Spleen (tissue), 11 donors: Measurements from ENCODE around the gene RYR1. TPM values are rescaled to one million over a fixed set of nuclear protein-coding genes. Genes with fewer than 3 reads are reported as not detected.

Experiments
- DNase-seq: peaks from one replicate; pipeline ENCODE4 v3.0.0-alpha.2; 2020
- H3K27ac ChIP-seq, 8 donors: fragments of 200-600 bp; sonication (generic) in 7 of 8; 1 replicate in 4 of 8; 2 replicates in 4 of 8; pipeline versions ENCODE4 v1.5.0 to v1.8.0; 2016 to 2021; ENCODE audit warnings: inconsistent platforms in 4 of 8, mild to moderate bottlenecking in 4 of 8, moderate library complexity in 1 of 8
- H3K27me3 ChIP-seq, 7 donors: fragments of 200-600 bp; sonication (generic) in 6 of 7; replicated peaks in 1 of 7; 1 replicate in 4 of 7; 2 replicates in 3 of 7; pipeline versions ENCODE4 v1.5.0 to v1.8.0; 2016 to 2021; ENCODE audit warnings: inconsistent platforms in 3 of 7, mild to moderate bottlenecking in 1 of 7
- H3K36me3 ChIP-seq, 6 donors: fragments of 200-600 bp; sonication (generic) in 5 of 6; 1 replicate in 4 of 6; 2 replicates in 2 of 6; pipeline versions ENCODE4 v1.5.0 to v1.8.0; 2016 to 2021; ENCODE audit warnings: inconsistent platforms in 2 of 6
- H3K4me1 ChIP-seq, 6 donors: fragments of 200-600 bp; sonication (generic) in 5 of 6; 1 replicate in 3 of 6; 2 replicates in 3 of 6; pipeline versions ENCODE4 v1.5.0 to v1.8.0; 2016 to 2021; ENCODE audit warnings: inconsistent platforms in 3 of 6
- H3K4me3 ChIP-seq, 8 donors: fragments of 200-600 bp; sonication (generic) in 7 of 8; 1 replicate in 4 of 8; 2 replicates in 4 of 8; pipeline versions ENCODE4 v1.5.0 to v1.8.0; 2016 to 2021; ENCODE audit warnings: inconsistent platforms in 4 of 8, mild to moderate bottlenecking in 4 of 8, moderate library complexity in 2 of 8
- H3K9me3 ChIP-seq, 8 donors: fragments of 200-600 bp; sonication (generic) in 7 of 8; 1 replicate in 4 of 8; 2 replicates in 4 of 8; pipeline versions ENCODE4 v1.5.0 to v1.8.0; 2016 to 2021; ENCODE audit warnings: inconsistent platforms in 4 of 8
- POLR2A ChIP-seq, 3 donors: fragments of 450-650 bp; IDR thresholded peaks; one replicate each; pipeline ENCODE4 v1.5.1; 2017; ENCODE audit warnings: antibody characterized with exemption in 3 of 3, mild to moderate bottlenecking in 1 of 3
- POLR2AphosphoS5 ChIP-seq, 3 donors: sonication (generic); formaldehyde crosslinking; IDR thresholded peaks; one replicate each; pipeline ENCODE4 v1.5.1; 2017; ENCODE audit warnings: antibody characterized with exemption in 3 of 3
- WGBS, 5 donors: extraction: QIAGEN DNeasy Blood & Tissue Kit in 3 of 5; methylation state at CpG; one replicate each; pipeline versions ENCODE4 v1.1.5 to v1.1.7; 2013 to 2018; 5-methylcytosine and 5-hydroxymethylcytosine counted together
- intact Hi-C: fragments of 100-400 bp; cut with DNase I; formaldehyde crosslinking; loops from one replicate; pipeline ENCODE4 v1.15.0; 2023; ENCODE audit warnings: low total_unique reads
- polyA plus RNA-seq, 3 donors: library from polyadenylated mRNA; stranded (reverse); fragments of 200-250 nt; gene quantifications; one replicate each; pipeline ENCODE4 v1.2.1, GENCODE V29; 2013
- total RNA-seq, 7 donors: library from RNA; depleted of rRNA in 3 of 7; stranded (reverse); fragments of >200 nt in 3 of 7; fragmentation: NEBNext Ultra II Directional in 4 of 7; extraction: Animal tissue kit (Norgen Biotek cat#: 25700) in 4 of 7; gene quantifications; one replicate each; pipeline versions ENCODE4 v1.1.0 to v1.2.1, GENCODE V29; 2016 to 2021
- TF ChIP-seq, protein P1 (sequence below), 11 experiments: fragments of 200-600 bp in 7 of 11; fragments of 450-650 bp in 4 of 11; sonication (generic) in 4 of 11; IDR thresholded peaks in 8 of 11; conservative IDR thresholded peaks in 3 of 11; 1 replicate in 7 of 11; 2 replicates in 4 of 11; pipeline versions ENCODE4 v1.4.0 to v1.8.0; 2016 to 2021; ENCODE audit warnings: antibody characterized with exemption in 11 of 11, inconsistent platforms in 4 of 11, mild to moderate bottlenecking in 1 of 11
- donor health status: healthy with polysubstance abuse.
- donor health status: DM: no; HTN: no; CAD: no; lungs with moderate emphysema.
- donor health status: DM: no; HTN: no; CAD: no.
- donor health status: Bipolar disorder and iron deficiency.
- donor health status: healthy.
- donor health status: DM: no; HTN: no; CAD: no.
- donor health status: DM: yes; HTN: yes; CAD: no.

Gene RYR1
- total and polyA plus RNA-seq, 10 donors: 0.32 to 3.2 (median 1.3) TPM

- DNase-seq: peak; percentile 74
- TF ChIP-seq, protein P1, sequence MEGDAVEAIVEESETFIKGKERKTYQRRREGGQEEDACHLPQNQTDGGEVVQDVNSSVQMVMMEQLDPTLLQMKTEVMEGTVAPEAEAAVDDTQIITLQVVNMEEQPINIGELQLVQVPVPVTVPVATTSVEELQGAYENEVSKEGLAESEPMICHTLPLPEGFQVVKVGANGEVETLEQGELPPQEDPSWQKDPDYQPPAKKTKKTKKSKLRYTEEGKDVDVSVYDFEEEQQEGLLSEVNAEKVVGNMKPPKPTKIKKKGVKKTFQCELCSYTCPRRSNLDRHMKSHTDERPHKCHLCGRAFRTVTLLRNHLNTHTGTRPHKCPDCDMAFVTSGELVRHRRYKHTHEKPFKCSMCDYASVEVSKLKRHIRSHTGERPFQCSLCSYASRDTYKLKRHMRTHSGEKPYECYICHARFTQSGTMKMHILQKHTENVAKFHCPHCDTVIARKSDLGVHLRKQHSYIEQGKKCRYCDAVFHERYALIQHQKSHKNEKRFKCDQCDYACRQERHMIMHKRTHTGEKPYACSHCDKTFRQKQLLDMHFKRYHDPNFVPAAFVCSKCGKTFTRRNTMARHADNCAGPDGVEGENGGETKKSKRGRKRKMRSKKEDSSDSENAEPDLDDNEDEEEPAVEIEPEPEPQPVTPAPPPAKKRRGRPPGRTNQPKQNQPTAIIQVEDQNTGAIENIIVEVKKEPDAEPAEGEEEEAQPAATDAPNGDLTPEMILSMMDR (IDR thresholded peaks at IDR 0.05 in 8 of 11, conservative IDR thresholded peaks at IDR 0.05 in 3 of 11): no peak
- peaks cover 11 to 88% (median 55%) of the 10 kb centered on the region in 6 donors for H3K4me1 ChIP-seq
- intact Hi-C loops: no loop called here
- H3K36me3 ChIP-seq: peaks cover 4 to 56% (median 23%) of the 10 kb centered on the region in 6 donors
- no peaks in the 10 kb centered on the region for H3K9me3 ChIP-seq
- H3K27ac ChIP-seq: peak overlapping the region; percentile 81 to 94 (median 90)
- no peaks in the 10 kb centered on the region for H3K27me3 ChIP-seq
- 24 to 35% (median 29%) methylated on average over 9 of the region's 9 CpGs for WGBS, 5 donors
- peak overlapping the region; percentile 35 to 91 (median 88) for H3K4me3 ChIP-seq
Measured at GRCh38 chr19:38617283-38617763, 183.8 kb downstream of the RYR1 start.

- peaks cover 11 to 82% (median 55%) of the 10 kb centered on the region in 6 donors for H3K4me1 ChIP-seq
- DNase-seq: peak; percentile 98
- 7 to 12% (median 11%) methylated on average over 16 to 28 of the region's 28 CpGs for WGBS, 5 donors
- peak within 1 kb of the TSS; percentile 81 to 94 (median 90) for H3K27ac ChIP-seq
- intact Hi-C loops: no loop called here
- H3K36me3 ChIP-seq: peaks cover 4 to 56% (median 27%) of the 10 kb centered on the region in 6 donors
- TF ChIP-seq, protein P1 (IDR thresholded peaks at IDR 0.05 in 8 of 11, conservative IDR thresholded peaks at IDR 0.05 in 3 of 11): no peak
- TF ChIP-seq POLR2AphosphoS5 (IDR thresholded peaks at IDR 0.05): peak; percentile 73 to 84 (median 83)
- H3K9me3 ChIP-seq: no peaks in the 10 kb centered on the region
- H3K27me3 ChIP-seq: no peaks in the 10 kb centered on the region
- H3K4me3 ChIP-seq: peak within 1 kb of the TSS; percentile 82 to 95 (median 89)
Measured at GRCh38 chr19:38617764-38618589, 184.5 kb downstream of the RYR1 start, which contains the start of gene MAP4K1. Gene MAP4K1 (minus strand): TSS chr19:38617953. CDS start chr19:38617895, 58 bp downstream.

GRCh38 chr19:38618590-38619360, 185.3 kb downstream of the RYR1 start, which contains the start of gene EIF3K:
Gene EIF3K (plus strand): TSS chr19:38619188. CDS start chr19:38619269, 81 bp downstream.
- WGBS, 5 donors: 1 to 2% (median 1%) methylated on average over 19 to 64 of the region's 64 CpGs
- H3K27me3 ChIP-seq: no peaks in the 10 kb centered on the region
- peak within 1 kb of the TSS; percentile 82 to 95 (median 89) for H3K4me3 ChIP-seq
- peak within 1 kb of the TSS; percentile 77 to 94 (median 90) for H3K27ac ChIP-seq
- TF ChIP-seq POLR2AphosphoS5 (IDR thresholded peaks at IDR 0.05): peak; percentile 96 to 98 (median 97)
- TF ChIP-seq, protein P1 (IDR thresholded peaks at IDR 0.05 in 8 of 11, conservative IDR thresholded peaks at IDR 0.05 in 3 of 11): peak in 3 of 11 experiments; percentile 14 to 29 (median 22)
- TF ChIP-seq POLR2A (IDR thresholded peaks at IDR 0.05): peak in 1 of 3 donors; percentile 30
- peaks cover 11 to 75% (median 53%) of the 10 kb centered on the region in 6 donors for H3K4me1 ChIP-seq
- intact Hi-C loops: no loop called here
- H3K36me3 ChIP-seq: peaks cover 4 to 56% (median 34%) of the 10 kb centered on the region in 6 donors
- peak; percentile 100 for DNase-seq
- no peaks in the 10 kb centered on the region for H3K9me3 ChIP-seq
